H1 (cell line): ENCODE measurements around the gene ARPP21. TPM values are rescaled to one million over a fixed set of nuclear protein-coding genes. Genes with fewer than 3 reads are reported as not detected.

Experiments used
- CTCF ChIA-PET: fragments of 300-600 bp; sonication (Branson Sonifier 250); formaldehyde crosslinking; loops from one replicate; lab custom pipeline; 2021; ENCODE audit not compliant: partially characterized antibody; lab: Charles Lee
- POLR2A ChIA-PET: fragments of 300-600 bp; sonication (Branson Sonifier 250); formaldehyde crosslinking; loops from one replicate; lab custom pipeline; 2021; ENCODE audit warnings: inconsistent platforms; ENCODE audit not compliant: partially characterized antibody; lab: Charles Lee
- DNase-seq, 2 experiments: peaks; one replicate each; pipeline versions ENCODE4 v3.0.0 to v3.0.0-alpha.2; 2010 to 2022; ENCODE audit warnings: low spot score in 2 of 2, low read depth in 1 of 2, mixed read lengths in 1 of 2
- FAIRE-seq: peaks from 2 replicates; lab custom pipeline; 2011; peaks lifted over from hg19 to GRCh38; lab: Jason Lieb, UNC
- H2AFZ ChIP-seq: 2 replicates; pipeline ENCODE4 v1.8.1; 2012; ENCODE audit warnings: low read length, inconsistent platforms
- H2AK5ac ChIP-seq: 2 replicates; pipeline ENCODE4 v1.6.1; 2013; ENCODE audit warnings: low read depth, low read length
- H2BK120ac ChIP-seq: replicated peaks from 2 replicates; pipeline ENCODE3; 2013; ENCODE audit warnings: low read depth, low read length, inconsistent platforms
- H2BK12ac ChIP-seq: 2 replicates; pipeline ENCODE4 v1.6.1; 2013; ENCODE audit warnings: low read depth, low read length
- H2BK15ac ChIP-seq: 2 replicates; pipeline ENCODE4 v1.6.1; 2013; ENCODE audit warnings: low read length
- H2BK20ac ChIP-seq: 2 replicates; pipeline ENCODE4 v1.6.1; 2013; ENCODE audit warnings: low read length
- H2BK5ac ChIP-seq: 2 replicates; pipeline ENCODE4 v1.6.1; 2013; ENCODE audit warnings: low read depth, low read length
- H3K14ac ChIP-seq: 2 replicates; pipeline ENCODE4 v1.6.1; 2013; ENCODE audit warnings: inconsistent platforms; ENCODE audit not compliant: insufficient read length
- H3K18ac ChIP-seq: 2 replicates; pipeline ENCODE4 v1.6.1; 2013; ENCODE audit warnings: low read length; ENCODE audit errors: extremely low read depth
- H3K23ac ChIP-seq: 2 replicates; pipeline ENCODE4 v1.6.1; 2013; ENCODE audit warnings: inconsistent platforms; ENCODE audit not compliant: insufficient read length
- H3K23me2 ChIP-seq: 2 replicates; pipeline ENCODE4 v1.6.1; 2013; ENCODE audit warnings: low read depth, low read length
- H3K27ac ChIP-seq: 2 replicates; pipeline ENCODE4 v1.6.1; 2011; ENCODE audit warnings: low read depth, low read length, inconsistent platforms
- H3K27me3 ChIP-seq, 4 experiments: replicated peaks in 1 of 4; 1 replicate in 1 of 4; 2 replicates in 3 of 4; pipeline versions ENCODE4 v1.6.1 to v1.8.1; 2011 to 2013; ENCODE audit warnings: low read length in 3 of 4, mild to moderate bottlenecking in 3 of 4, inconsistent platforms in 2 of 4, mixed read lengths in 2 of 4, moderate library complexity in 1 of 4; ENCODE audit not compliant: control insufficient read depth in 3 of 4, insufficient read depth in 3 of 4; ENCODE audit errors: extremely low read depth in 1 of 4
- H3K36me3 ChIP-seq, 4 experiments: 2 replicates each; pipeline versions ENCODE4 v1.6.1 to v1.8.1; 2011 to 2013; ENCODE audit warnings: mild to moderate bottlenecking in 4 of 4, low read length in 3 of 4, moderate library complexity in 2 of 4, control low read depth in 1 of 4, inconsistent platforms in 1 of 4; ENCODE audit not compliant: insufficient read depth in 4 of 4, control insufficient read depth in 2 of 4
- H3K4ac ChIP-seq: replicated peaks from 2 replicates; pipeline ENCODE3; 2013; ENCODE audit warnings: low read length, low read depth, mixed read lengths, inconsistent platforms; ENCODE audit not compliant: insufficient read length
- H3K4me1 ChIP-seq, 4 experiments: replicated peaks in 1 of 4; 1 replicate in 1 of 4; 2 replicates in 3 of 4; pipeline versions ENCODE4 v1.6.1 to v1.8.1; 2011 to 2013; ENCODE audit warnings: low read length in 3 of 4, inconsistent platforms in 2 of 4, mixed read lengths in 1 of 4; ENCODE audit not compliant: insufficient read depth in 4 of 4, control insufficient read depth in 3 of 4
- H3K4me2 ChIP-seq, 2 experiments: 2 replicates each; pipeline versions ENCODE4 v1.6.1 to v1.8.1; 2011 to 2013; ENCODE audit warnings: low read depth in 2 of 2, low read length in 2 of 2, control low read depth in 1 of 2, inconsistent platforms in 1 of 2, mild to moderate bottlenecking in 1 of 2; ENCODE audit not compliant: insufficient read depth in 1 of 2
- H3K4me3 ChIP-seq, 4 experiments: fragments of 200-600, 300-600 bp in 1 of 4; sonication (generic), shearing (Covaris generic), sonication (Bioruptor Twin) in 1 of 4; 2 replicates each; pipeline versions ENCODE4 v1.5.1 to v1.8.1; 2011 to 2016; ENCODE audit warnings: low read length in 4 of 4, low read depth in 3 of 4, control low read depth in 2 of 4, inconsistent platforms in 2 of 4, mild to moderate bottlenecking in 2 of 4, mixed read lengths in 1 of 4, moderate library complexity in 1 of 4; ENCODE audit not compliant: insufficient read depth in 2 of 4; ENCODE audit errors: extremely low read depth in 1 of 4
- H3K56ac ChIP-seq: replicated peaks from 2 replicates; pipeline ENCODE3; 2013; ENCODE audit warnings: low read depth, mild to moderate bottlenecking, mixed read lengths, low read length, inconsistent platforms; ENCODE audit not compliant: insufficient read length
- H3K79me1 ChIP-seq: 2 replicates; pipeline ENCODE4 v1.6.1; 2013; ENCODE audit warnings: low read depth, low read length, control low read depth
- H3K79me2 ChIP-seq, 2 experiments: 2 replicates each; pipeline versions ENCODE4 v1.6.1 to v1.8.1; 2012 to 2013; ENCODE audit warnings: low read length in 2 of 2, mild to moderate bottlenecking in 2 of 2, inconsistent platforms in 1 of 2; ENCODE audit not compliant: insufficient read depth in 2 of 2, control insufficient read depth in 1 of 2
- H3K9ac ChIP-seq, 4 experiments: replicated peaks in 1 of 4; 1 replicate in 1 of 4; 2 replicates in 3 of 4; pipeline versions ENCODE4 v1.6.1 to v1.8.1; 2011 to 2013; ENCODE audit warnings: low read depth in 3 of 4, low read length in 3 of 4, control low read depth in 2 of 4, mild to moderate bottlenecking in 2 of 4, moderate library complexity in 2 of 4, inconsistent platforms in 1 of 4; ENCODE audit errors: extremely low read depth in 1 of 4
- H3K9me3 ChIP-seq, 2 experiments: 2 replicates each; pipeline versions ENCODE4 v1.6.1 to v1.8.1; 2012 to 2013; ENCODE audit warnings: mild to moderate bottlenecking in 2 of 2, moderate library complexity in 2 of 2, control low read depth in 1 of 2, inconsistent platforms in 1 of 2, low read depth in 1 of 2, low read length in 1 of 2, mixed read lengths in 1 of 2; ENCODE audit not compliant: insufficient read depth in 2 of 2
- H4K20me1 ChIP-seq, 2 experiments: replicated peaks in 1 of 2; 2 replicates each; pipeline versions ENCODE3 to v1.8.1; 2011 to 2013; ENCODE audit warnings: inconsistent platforms in 2 of 2, low read length in 2 of 2, mild to moderate bottlenecking in 1 of 2; ENCODE audit not compliant: insufficient read depth in 2 of 2, control insufficient read depth in 1 of 2
- H4K5ac ChIP-seq: 2 replicates; pipeline ENCODE4 v1.6.1; 2013; ENCODE audit warnings: low read length, low read depth, mixed read lengths, inconsistent platforms; ENCODE audit not compliant: insufficient read length
- H4K8ac ChIP-seq: 2 replicates; pipeline ENCODE4 v1.8.0; 2013; ENCODE audit warnings: mild to moderate bottlenecking, moderate library complexity, low read length, inconsistent platforms; ENCODE audit not compliant: insufficient read depth; ENCODE audit errors: extremely low read depth
- H4K91ac ChIP-seq: replicated peaks from 2 replicates; pipeline ENCODE3; 2013; ENCODE audit warnings: low read length, mixed read lengths, inconsistent platforms; ENCODE audit not compliant: insufficient read length
- ASH2L ChIP-seq: fragments of 200-600, 300-600 bp; sonication (generic); IDR thresholded peaks from one replicate; pipeline ENCODE4 v1.7.1; 2017; ENCODE audit warnings: low read length
- CBX5 ChIP-seq: fragments of 300-800, 300-1000 bp; sonication (generic); IDR thresholded peaks from 2 replicates; pipeline ENCODE4 v1.7.1; 2016; ENCODE audit warnings: antibody characterized with exemption, low read length, low read depth
- CBX8 ChIP-seq: fragments of 300-800, 300-1000 bp; sonication (generic); IDR thresholded peaks from 2 replicates; pipeline ENCODE4 v1.7.1; 2016; ENCODE audit warnings: low read depth, low read length, borderline replicate concordance
- CHD1 ChIP-seq: IDR thresholded peaks from 2 replicates; pipeline ENCODE4 v1.6.1; 2012; ENCODE audit warnings: low read depth, low read length, improper control_type of control experiment
- MAFK ChIP-seq: IDR thresholded peaks from 2 replicates; pipeline ENCODE4 v1.6.1; 2012; ENCODE audit warnings: low read depth, mild to moderate bottlenecking, improper control_type of control experiment, low read length
- RXRA ChIP-seq: IDR thresholded peaks from 2 replicates; pipeline ENCODE4 v1.6.1; 2011; ENCODE audit warnings: low read depth, mild to moderate bottlenecking, low read length, moderate library complexity; ENCODE audit not compliant: insufficient read depth
- SIX5 ChIP-seq: IDR thresholded peaks from 2 replicates; pipeline ENCODE4 v1.6.1; 2011; ENCODE audit warnings: mild to moderate bottlenecking, low read depth, low read length
- WGBS, 2 experiments: shearing (Covaris generic) in 1 of 2; methylation state at CpG; one replicate each; pipeline versions ENCODE4 v1.1.6 to v1.1.7; 2013 to 2015; ENCODE audit warnings: low lambda C conversion rate in 2 of 2, mixed read lengths in 2 of 2, inconsistent platforms in 1 of 2, low coverage in 1 of 2, missing lambda C conversion rate in 1 of 2; ENCODE audit not compliant: insufficient replicate concordance in 2 of 2, insufficient coverage in 1 of 2, insufficient read length in 1 of 2; ENCODE audit errors: extremely low coverage in 1 of 2, missing lambda C conversion rate in 1 of 2; 5-methylcytosine and 5-hydroxymethylcytosine counted together
- polyA plus RNA-seq, 7 experiments: library from polyadenylated mRNA; depleted of rRNA in 3 of 7; stranded (reverse) in 5 of 7; unstranded in 2 of 7; fragments of >200 nt in 5 of 7; fragments of 200-250 nt in 2 of 7; gene quantifications; 1 replicate in 5 of 7; 2 replicates in 1 of 7; 4 replicates in 1 of 7; pipeline versions ENCODE4 v1.2.1 to v1.2.3, GENCODE V29; 2011 to 2013; ENCODE audit warnings: missing spikeins in 2 of 7, mixed read lengths in 2 of 7
- total RNA-seq: library from RNA; stranded (reverse); fragmentation: NEBNext Ultra II Directional; extraction: Animal tissue kit (Norgen Biotek cat#: 25700); gene quantifications from 2 replicates; pipeline ENCODE4 v1.2.1, GENCODE V29; 2021
- TF ChIP-seq, protein P1 (sequence below): IDR thresholded peaks from 2 replicates; pipeline ENCODE4 v1.6.1; 2011; ENCODE audit warnings: low read length, improper control_type of control experiment

Gene ARPP21
- total and polyA plus RNA-seq, 2 of the 8 experiments (the other 6 are each of a cell fraction or from before 2014, with no cell fraction given), result not detected

DNA sequence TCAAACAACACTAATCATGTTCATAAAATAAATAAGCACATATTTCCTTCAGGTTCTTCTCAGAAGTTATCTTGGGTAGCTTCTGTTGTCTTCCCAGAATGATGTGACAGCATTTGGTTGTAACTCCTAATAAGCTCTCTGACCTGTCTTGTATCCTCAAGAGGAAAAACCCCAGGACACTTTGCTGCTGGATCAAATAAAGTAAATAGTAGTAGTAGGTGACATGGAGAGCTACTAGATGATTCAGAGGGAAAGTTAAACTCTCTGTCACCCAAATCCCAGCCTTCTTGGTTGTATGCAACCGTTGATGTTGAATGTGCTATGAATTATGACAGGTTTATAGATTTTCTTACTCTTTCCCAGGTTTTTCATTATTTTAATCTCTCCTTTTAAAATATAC is 143.0 kb downstream of the ARPP21 start:
- TF ChIP-seq, protein P1, sequence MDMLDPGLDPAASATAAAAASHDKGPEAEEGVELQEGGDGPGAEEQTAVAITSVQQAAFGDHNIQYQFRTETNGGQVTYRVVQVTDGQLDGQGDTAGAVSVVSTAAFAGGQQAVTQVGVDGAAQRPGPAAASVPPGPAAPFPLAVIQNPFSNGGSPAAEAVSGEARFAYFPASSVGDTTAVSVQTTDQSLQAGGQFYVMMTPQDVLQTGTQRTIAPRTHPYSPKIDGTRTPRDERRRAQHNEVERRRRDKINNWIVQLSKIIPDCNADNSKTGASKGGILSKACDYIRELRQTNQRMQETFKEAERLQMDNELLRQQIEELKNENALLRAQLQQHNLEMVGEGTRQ, result no peak
- no peak for TF ChIP-seq MAFK
- no peak for TF ChIP-seq CBX5
- TF ChIP-seq RXRA, result no peak
- no peak for TF ChIP-seq CBX8
- TF ChIP-seq ASH2L, result no peak
- TF ChIP-seq SIX5, result no peak
- no peak for TF ChIP-seq CHD1
- H3K56ac ChIP-seq, result no peak overlapping the region
- H3K27me3 ChIP-seq, result no peaks in the 10 kb centered on the region
- no peaks in the 10 kb centered on the region for H3K36me3 ChIP-seq
- 100% methylated on average over 1 of the region's 1 CpG; no CpG with 5 or more reads in 1 of the 2 experiments for WGBS, 2 experiments
- H3K23ac ChIP-seq, result no peak overlapping the region
- H3K4me3 ChIP-seq, result no peak overlapping the region
- no peak overlapping the region for H3K4me2 ChIP-seq
- H3K18ac ChIP-seq, result no peak overlapping the region
- no peaks in the 10 kb centered on the region for H3K9me3 ChIP-seq
- no peak overlapping the region for H2BK5ac ChIP-seq
- no peaks in the 10 kb centered on the region for H3K79me2 ChIP-seq
- no peaks in the 10 kb centered on the region for H3K23me2 ChIP-seq
- no peak overlapping the region for H3K4ac ChIP-seq
- no peak overlapping the region for H3K14ac ChIP-seq
- no peak overlapping the region for H2BK15ac ChIP-seq
- H3K4me1 ChIP-seq, result peaks cover 0 to 2% (median 0%) of the 10 kb centered on the region in 4 experiments; a peak in 1 of 7 replicates
- no peak overlapping the region for H2BK20ac ChIP-seq
- FAIRE-seq (no peak), DNase-seq (no peak)
- no peak overlapping the region for H4K5ac ChIP-seq
- H2AK5ac ChIP-seq, result no peak overlapping the region
- H4K20me1 ChIP-seq, result no peaks in the 10 kb centered on the region
- H3K9ac ChIP-seq, result no peak overlapping the region
- POLR2A ChIA-PET, result no interaction called here
- no peak overlapping the region for H4K91ac ChIP-seq
- CTCF ChIA-PET, result no interaction called here
- H3K27ac ChIP-seq, result no peak overlapping the region
- no peak overlapping the region for H4K8ac ChIP-seq
- no peak overlapping the region for H2BK120ac ChIP-seq
- no peak overlapping the region for H2BK12ac ChIP-seq
- H3K79me1 ChIP-seq, result no peaks in the 10 kb centered on the region
- no peak overlapping the region for H2AFZ ChIP-seq
